Fibroblast of the conjunctiva (primary cell): ENCODE measurements around the gene C2CD4A.
"Not testable (repeated sequence)": the region's sequence is repeated elsewhere in the genome, so short reads cannot be mapped to it uniquely, and the experiment has no call there.

Experiments
- DNase-seq: peaks from one replicate; pipeline ENCODE4 v3.0.0-alpha.2; 2010; ENCODE audit warnings: low read depth

The C2CD4A gene, protein sequence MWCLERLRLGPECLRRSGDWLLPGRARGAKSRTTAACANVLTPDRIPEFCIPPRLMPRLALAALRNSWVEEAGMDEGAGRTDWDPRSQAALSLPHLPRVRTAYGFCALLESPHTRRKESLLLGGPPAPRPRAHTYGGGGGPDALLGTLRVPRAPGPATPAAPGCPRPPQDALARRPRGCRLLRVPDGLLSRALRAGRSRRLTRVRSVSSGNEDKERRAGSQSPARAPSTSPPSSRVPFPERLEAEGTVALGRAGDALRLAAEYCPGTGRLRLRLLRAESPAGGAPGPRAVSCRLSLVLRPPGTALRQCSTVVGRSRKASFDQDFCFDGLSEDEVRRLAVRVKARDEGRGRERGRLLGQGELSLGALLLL

GRCh38 chr15:62066663-62067447 is at the start of gene C2CD4A:
C2CD4A (plus strand) TSS chr15:62066977; CDS start chr15:62067614, 637 bp downstream.
- no peak for DNase-seq

DNA sequence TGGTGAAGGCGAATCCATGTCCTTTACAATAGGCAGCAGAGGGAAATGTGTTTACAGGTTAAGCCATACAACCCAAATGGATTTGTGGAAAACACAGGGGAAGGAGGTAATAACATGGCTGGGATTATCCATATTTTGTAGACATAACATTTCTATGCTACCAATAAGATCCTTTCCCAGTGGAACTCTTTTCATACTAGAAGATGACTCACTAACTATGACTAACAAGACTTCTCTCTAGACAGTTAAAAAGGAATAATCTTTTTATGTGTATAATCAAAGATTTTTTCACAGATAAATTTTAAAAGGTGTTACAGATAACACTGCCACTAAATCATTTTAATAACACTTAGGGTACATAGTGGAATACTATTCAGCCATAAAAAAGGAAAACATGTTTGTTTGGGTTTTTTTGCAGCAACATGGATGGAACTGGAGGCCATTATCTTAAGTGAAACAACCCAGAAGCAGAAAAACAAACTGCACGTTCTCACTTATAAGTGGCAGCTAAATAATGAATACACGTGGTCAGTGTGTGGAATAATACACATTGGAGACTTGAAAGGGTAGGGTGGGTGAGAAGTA is 46.1 kb upstream of the C2CD4A start:
- no peak for DNase-seq

GRCh38 chr15:62021991-62022600 is 44.7 kb upstream of the C2CD4A start:
- no peak for DNase-seq

- no peak for DNase-seq
Observed at GRCh38 chr15:62026487-62027262, 40.1 kb upstream of the C2CD4A start.

GRCh38 chr15:62027263-62027565 is 39.6 kb upstream of the C2CD4A start:
- no peak for DNase-seq

DNA sequence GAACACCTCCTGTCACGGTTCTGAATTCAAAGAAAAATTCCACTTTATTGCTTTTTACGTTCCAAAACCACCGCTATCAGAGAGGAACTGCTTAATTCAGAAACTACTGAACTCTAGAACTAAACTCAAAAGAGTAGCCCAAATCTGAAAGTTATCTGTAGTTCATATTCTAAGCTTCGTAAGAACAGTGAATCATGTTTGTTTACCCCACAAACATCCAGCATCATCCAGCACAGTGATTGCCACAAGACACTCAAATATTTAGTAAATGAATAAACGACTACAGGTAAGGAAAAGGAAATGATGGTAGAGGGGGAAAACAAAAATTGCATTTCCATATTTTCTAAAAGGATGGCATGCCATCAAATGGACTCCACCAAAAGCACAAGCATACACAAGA is 38.9 kb upstream of the C2CD4A start:
- no peak for DNase-seq

GRCh38 chr15:62035256-62035924 is 31.4 kb upstream of the C2CD4A start:
- peak; percentile 12 for DNase-seq

- DNase-seq = no peak
Observed at GRCh38 chr15:62046078-62046743, 20.6 kb upstream of the C2CD4A start.

DNA sequence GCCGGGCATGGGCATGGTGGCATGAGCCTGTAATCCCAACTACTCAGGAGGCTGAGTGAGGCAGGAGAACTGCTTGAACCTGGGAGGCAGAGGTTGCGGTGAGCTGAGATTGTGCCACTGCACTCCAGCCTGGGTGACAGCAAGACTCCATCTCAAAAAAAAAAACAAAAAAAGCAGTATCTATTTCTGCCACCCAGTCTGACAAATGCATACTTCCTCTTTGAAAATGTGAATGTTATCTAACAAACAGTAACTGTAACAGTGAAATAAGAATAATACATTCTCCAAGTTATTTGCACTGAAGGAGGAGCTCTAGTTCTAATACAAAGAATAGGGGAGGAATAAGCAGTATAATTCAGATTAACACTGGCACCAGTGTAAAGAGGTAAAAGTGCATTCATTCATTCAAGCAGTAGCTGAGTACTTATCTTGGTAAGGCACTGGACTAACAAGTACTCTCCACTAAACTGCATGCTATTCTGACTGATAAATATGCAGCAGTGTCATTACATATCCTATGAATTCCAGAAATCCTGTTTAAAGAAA is 19.4 kb upstream of the C2CD4A start:
- no peak for DNase-seq

DNA sequence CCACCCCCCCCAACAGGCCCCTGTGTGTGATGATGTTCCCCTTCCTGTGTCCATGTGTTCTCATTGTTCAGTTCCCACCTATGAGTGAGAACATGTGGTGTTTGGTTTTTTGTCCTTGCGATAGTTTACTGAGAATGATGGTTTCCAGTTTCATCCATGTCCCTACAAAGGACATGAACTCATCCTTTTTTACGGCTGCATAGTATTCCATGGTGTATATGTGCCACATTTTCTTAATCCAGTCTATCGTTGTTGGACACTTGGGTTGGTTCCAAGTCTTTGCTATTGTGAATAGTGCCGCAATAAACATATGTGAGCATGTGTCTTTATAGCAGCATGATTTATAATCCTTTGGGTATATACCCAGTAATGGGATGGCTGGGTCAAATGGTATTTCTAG is 18.5 kb upstream of the C2CD4A start:
- DNase-seq = not testable (repeated sequence)

DNA sequence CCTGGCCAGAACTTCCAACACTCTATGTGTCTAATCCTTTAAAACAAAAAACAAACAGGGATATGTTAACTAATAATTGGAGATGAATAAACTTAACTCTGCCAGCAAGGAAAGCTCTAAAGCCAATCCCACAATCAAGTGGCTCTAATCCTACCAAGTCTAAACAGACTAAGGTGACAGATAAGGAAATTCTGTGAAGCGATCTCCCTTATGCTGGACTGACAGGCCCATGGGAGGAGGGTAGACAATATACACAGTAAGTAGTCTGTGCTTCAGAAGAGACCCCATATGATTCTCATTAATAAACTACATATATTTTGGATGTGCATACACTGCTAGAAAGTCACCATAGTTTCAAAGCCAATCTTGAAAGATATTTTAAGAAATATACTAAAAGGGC is 16.7 kb upstream of the C2CD4A start:
- no peak for DNase-seq

GRCh38 chr15:62051166-62051565 is 15.6 kb upstream of the C2CD4A start:
- no peak for DNase-seq

DNA sequence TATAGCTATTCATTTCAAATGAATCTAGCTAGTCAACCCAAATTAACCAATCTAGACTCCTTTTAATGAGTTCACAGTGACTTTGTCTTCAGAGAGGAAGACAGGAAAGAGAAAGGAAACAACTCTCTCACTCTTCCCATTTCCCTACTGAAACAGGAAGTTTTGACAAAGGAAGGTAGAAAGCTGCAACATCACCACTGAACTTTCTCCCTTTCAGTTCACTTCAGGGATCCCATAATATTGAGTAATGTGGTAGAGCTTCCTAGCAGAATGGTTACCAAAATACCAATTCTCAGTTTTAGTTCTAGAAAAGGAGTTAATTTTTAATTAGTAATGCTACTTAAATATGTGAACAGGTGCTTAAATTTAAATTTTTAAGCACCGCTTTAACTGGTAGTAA is 14.1 kb upstream of the C2CD4A start:
- no peak for DNase-seq

DNA sequence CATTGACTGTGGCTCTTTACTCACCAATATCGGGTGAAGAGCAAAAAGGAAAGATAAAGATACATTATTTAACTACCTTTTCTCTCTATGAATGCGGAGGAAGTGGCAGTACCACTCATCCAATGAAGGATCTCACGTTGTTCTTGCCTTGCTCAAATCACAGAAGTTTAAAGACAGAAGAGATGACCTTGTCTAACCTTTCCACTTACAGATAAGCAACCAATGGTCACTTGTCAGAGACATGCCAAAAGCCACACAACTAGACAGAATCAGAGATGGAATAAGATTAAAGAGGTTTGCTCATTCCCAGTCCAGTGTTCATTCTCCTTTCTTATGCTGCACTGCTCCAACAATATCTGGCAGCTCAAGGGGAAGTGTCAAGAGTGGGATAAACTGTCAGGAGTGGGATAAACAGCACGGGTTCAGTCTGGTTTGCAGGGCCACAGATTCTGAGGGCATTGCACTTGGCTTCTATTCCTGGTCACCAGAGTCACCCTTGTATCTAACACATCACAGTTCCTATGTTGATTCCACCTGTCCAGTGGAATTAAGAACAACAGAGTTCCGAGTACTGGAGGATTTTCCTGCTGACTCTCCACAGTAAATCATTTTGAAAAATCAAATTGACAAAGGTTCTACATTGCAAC is 13.2 kb upstream of the C2CD4A start:
- DNase-seq = no peak

GRCh38 chr15:62054979-62055378 is 11.8 kb upstream of the C2CD4A start:
- no peak for DNase-seq

DNA sequence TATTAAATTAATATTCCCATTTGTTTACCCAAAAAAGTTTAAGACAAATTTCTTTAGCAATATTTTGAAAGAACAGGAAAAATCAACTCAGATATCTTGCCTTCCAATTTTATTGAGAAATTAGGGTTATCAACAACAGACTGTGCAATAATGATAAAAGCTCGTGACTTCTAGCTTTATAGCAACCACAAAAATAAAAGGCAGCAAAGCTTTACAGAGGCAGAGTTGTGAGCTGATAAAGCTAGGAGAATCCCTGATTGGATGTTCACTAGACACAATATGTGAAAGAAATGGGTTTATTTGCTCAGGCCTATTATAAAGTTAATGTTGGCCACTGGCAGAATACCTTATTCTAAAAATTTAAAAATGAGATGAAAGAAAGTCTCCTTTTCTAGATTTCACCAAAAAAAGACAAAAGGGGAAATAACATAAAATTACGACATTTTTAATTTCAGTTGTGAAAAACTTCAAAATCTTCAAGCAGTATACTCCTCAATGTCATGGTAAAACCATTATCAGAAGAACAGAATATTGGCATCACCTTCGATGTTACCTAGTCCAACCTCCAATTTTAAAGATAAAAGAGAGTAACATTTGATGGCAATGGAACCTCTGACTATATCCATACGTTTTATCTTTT is 9.3 kb upstream of the C2CD4A start:
- DNase-seq = no peak

DNA sequence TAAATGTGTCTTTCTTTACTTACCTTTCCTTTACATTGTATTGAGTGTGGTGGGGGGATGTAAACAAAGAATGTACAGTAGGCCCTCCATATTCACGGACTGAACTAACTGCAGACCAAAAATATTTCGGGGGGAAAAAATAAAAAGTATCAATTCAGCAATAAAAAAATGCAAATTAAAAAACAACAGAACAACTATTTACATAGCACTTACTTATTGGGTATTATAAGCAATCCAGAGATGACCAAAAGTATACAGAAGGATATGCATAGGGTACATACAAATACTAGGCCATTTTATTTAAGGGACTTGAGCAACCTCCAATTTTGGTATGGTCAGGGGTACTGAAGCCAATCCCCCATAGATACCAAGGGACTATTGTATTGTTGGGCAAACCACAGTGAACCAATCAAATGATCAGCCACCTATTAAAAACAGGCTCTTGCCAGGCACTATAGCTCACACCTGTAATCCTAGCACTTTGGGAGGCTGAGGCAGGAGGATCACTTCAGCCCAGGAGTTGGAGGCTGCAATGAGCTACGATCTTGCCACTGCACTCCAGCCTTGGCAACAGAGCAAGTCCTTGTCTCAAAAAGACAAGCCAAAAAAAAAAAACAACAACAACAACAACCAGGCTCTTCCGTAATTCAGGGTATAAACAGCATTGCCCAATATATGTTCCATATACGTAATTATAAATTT is 8.3 kb upstream of the C2CD4A start:
- DNase-seq = no peak

GRCh38 chr15:62059108-62059815 is 7.5 kb upstream of the C2CD4A start:
- no peak for DNase-seq

- DNase-seq = no peak
Observed at GRCh38 chr15:62059816-62060112, 7.0 kb upstream of the C2CD4A start.
